ENCODE data around the gene PARS2.

- no peak for TF ChIP-seq CTCF (IDR thresholded peaks at IDR 0.05; ENCODE audit: low read length)
- TF ChIP-seq EZH2 (optimal IDR thresholded peaks at IDR 0.05; ENCODE audit: low read depth, low read length) = no peak
These were observed 3.2 kb upstream of the PARS2 start for GRCh38 chr1:54767526-54767925.

Data from MM.1S (cell line).